Measurements from ENCODE around the gene LRRC47.
"Not testable (repeated sequence)": the region's sequence is repeated elsewhere in the genome, so short reads cannot be mapped to it uniquely, and the experiment has no call there.

DNA sequence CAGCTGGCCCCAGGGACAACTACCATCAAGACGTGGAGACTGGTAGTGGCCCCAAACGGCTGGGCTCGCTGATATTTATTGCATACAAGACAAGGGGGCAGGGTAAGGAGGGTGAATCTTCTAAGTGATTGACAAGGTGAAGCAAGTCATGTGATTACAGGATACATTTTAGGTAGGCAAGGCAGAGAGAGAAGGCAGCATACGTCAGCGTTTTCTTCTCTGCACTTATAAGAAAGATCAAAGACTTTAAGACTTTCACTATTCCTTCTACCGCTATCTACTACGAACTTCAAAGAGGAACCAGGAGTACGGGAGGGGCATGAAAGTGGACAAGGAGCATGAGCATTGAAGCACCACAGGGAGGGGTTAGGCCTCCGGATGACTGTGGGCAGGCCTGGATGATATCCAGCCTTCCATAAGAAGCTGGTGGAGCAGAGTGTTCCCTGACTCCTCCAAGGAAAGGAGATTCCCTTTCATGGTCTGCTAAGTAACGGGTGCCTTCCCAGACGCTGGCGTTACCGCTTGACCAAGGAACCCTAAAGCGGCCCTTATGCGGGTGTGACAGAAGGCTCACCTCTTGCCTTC, 47.9 kb downstream of the LRRC47 start:
- not testable (repeated sequence) for TF ChIP-seq CTCF (IDR thresholded peaks at IDR 0.05 in 4 of 5, conservative IDR thresholded peaks at IDR 0.05 in 1 of 5); POLR2A (IDR thresholded peaks at IDR 0.05)

Measured in gastrocnemius medialis (tissue), 4 donors.